WTC11 (cell line): ENCODE measurements around the gene REXO2. TPM values are rescaled to one million over a fixed set of nuclear protein-coding genes. Genes with fewer than 3 reads are reported as not detected.

Source experiments
- ATAC-seq: fragments of 200-7000 bp; cut with Tn5 transposase; 2 replicates; pipeline ENCODE4 v1.10.0; 2021; ENCODE audit warnings: mild to moderate bottlenecking, moderate library complexity
- CTCF ChIA-PET: fragments of 300-600 bp; sonication (Branson Sonifier 250); formaldehyde crosslinking; loops from one replicate; lab custom pipeline; 2021; ENCODE audit warnings: antibody characterized with exemption; lab: Charles Lee
- POLR2A ChIA-PET: fragments of 350-600 bp; sonication (Branson Sonifier 250); formaldehyde crosslinking; loops from one replicate; lab custom pipeline; 2021; ENCODE audit warnings: antibody characterized with exemption; lab: Charles Lee
- DNase-seq: peaks from one replicate; pipeline ENCODE4 v3.0.0; 2021; ENCODE audit warnings: low spot score
- H3K27ac Mint-ChIP-seq: 2 replicates; pipeline ENCODE4 v1.8.0; 2021; ENCODE audit warnings: mixed read lengths
- H3K27me3 Mint-ChIP-seq: 2 replicates; pipeline ENCODE4 v1.8.0; 2021; ENCODE audit warnings: low read depth, mild to moderate bottlenecking, moderate library complexity, mixed read lengths
- H3K36me3 Mint-ChIP-seq: 2 replicates; pipeline ENCODE4 v1.8.0; 2021; ENCODE audit warnings: mixed read lengths
- H3K4me1 Mint-ChIP-seq: 2 replicates; pipeline ENCODE4 v1.8.0; 2022; ENCODE audit warnings: mixed read lengths
- H3K4me3 Mint-ChIP-seq: 2 replicates; pipeline ENCODE4 v1.8.0; 2021; ENCODE audit warnings: mild to moderate bottlenecking, moderate library complexity, mixed read lengths
- H3K9me3 Mint-ChIP-seq: 2 replicates; pipeline ENCODE4 v1.8.0; 2021; ENCODE audit warnings: mixed read lengths
- ATF1 ChIP-seq: sonication (generic); formaldehyde crosslinking; IDR thresholded peaks from 2 replicates; pipeline ENCODE4 v1.8.1; 2023; ENCODE audit warnings: mild to moderate bottlenecking, moderate library complexity, missing genetic modification reagents
- CREM ChIP-seq: sonication (generic); formaldehyde crosslinking; IDR thresholded peaks from 2 replicates; pipeline ENCODE4 v1.8.1; 2022; ENCODE audit warnings: mild to moderate bottlenecking, missing genetic modification reagents, moderate library complexity
- ESRRA ChIP-seq: sonication (generic); formaldehyde crosslinking; IDR thresholded peaks from 2 replicates; pipeline ENCODE4 v1.8.1; 2022; ENCODE audit warnings: mild to moderate bottlenecking, missing genetic modification reagents, borderline replicate concordance
- FOXK1 ChIP-seq: sonication (generic); formaldehyde crosslinking; IDR thresholded peaks from 2 replicates; pipeline ENCODE4 v1.8.0; 2022; ENCODE audit warnings: mild to moderate bottlenecking, moderate library complexity, missing genetic modification reagents
- HMGA2 ChIP-seq: fragments of 250-450 bp; sonication (Bioruptor Pico); IDR thresholded peaks from 2 replicates; pipeline ENCODE4 v1.4.0; 2021; ENCODE audit warnings: mild to moderate bottlenecking, moderate library complexity
- NR1H2 ChIP-seq: sonication (generic); formaldehyde crosslinking; IDR thresholded peaks from 2 replicates; pipeline ENCODE4 v1.9.0; 2021; ENCODE audit warnings: mild to moderate bottlenecking, moderate library complexity, missing genetic modification reagents
- RORB ChIP-seq: fragments of 250-450 bp; sonication (Bioruptor Pico); IDR thresholded peaks from 2 replicates; pipeline ENCODE4 v1.9.0; 2021; ENCODE audit warnings: mild to moderate bottlenecking
- SMAD3 ChIP-seq: sonication (generic); formaldehyde crosslinking; IDR thresholded peaks from 2 replicates; pipeline ENCODE4 v1.8.0; 2022; ENCODE audit warnings: missing genetic modification reagents, mild to moderate bottlenecking, borderline replicate concordance
- SMAD4 ChIP-seq: sonication (generic); formaldehyde crosslinking; IDR thresholded peaks from 2 replicates; pipeline ENCODE4 v1.8.0; 2022; ENCODE audit warnings: mild to moderate bottlenecking, missing genetic modification reagents
- SOX15 ChIP-seq: fragments of 250-450 bp; sonication (Bioruptor Pico); IDR thresholded peaks from 2 replicates; pipeline ENCODE4 v1.9.0; 2021; ENCODE audit warnings: mild to moderate bottlenecking
- TEAD1 ChIP-seq: sonication (generic); formaldehyde crosslinking; IDR thresholded peaks from 2 replicates; pipeline ENCODE4 v1.8.0; 2022; ENCODE audit warnings: mild to moderate bottlenecking, missing genetic modification reagents
- ZNF121 ChIP-seq: sonication (generic); formaldehyde crosslinking; IDR thresholded peaks from 2 replicates; pipeline ENCODE4 v1.8.0; 2023; ENCODE audit warnings: missing genetic modification reagents
- ZNF232 ChIP-seq: sonication (generic); formaldehyde crosslinking; IDR thresholded peaks from 2 replicates; pipeline ENCODE4 v1.8.0; 2022; ENCODE audit warnings: mild to moderate bottlenecking, missing genetic modification reagents
- ZNF671 ChIP-seq: fragments of 250-450 bp; sonication (Bioruptor Pico); IDR thresholded peaks from 2 replicates; pipeline ENCODE4 v1.8.0; 2021; ENCODE audit warnings: mild to moderate bottlenecking
- total RNA-seq: library from RNA; stranded (reverse); gene quantifications from 3 replicates; pipeline ENCODE4 v1.2.3, GENCODE V29; 2021
- TF ChIP-seq, protein P1 (sequence below): sonication (generic); formaldehyde crosslinking; IDR thresholded peaks from 2 replicates; pipeline ENCODE4 v1.8.0; 2022; ENCODE audit warnings: mild to moderate bottlenecking, missing genetic modification reagents
- TF ChIP-seq, protein P2 (sequence below): sonication (generic); formaldehyde crosslinking; IDR thresholded peaks from 2 replicates; pipeline ENCODE4 v1.8.1; 2023; ENCODE audit warnings: mild to moderate bottlenecking, missing genetic modification reagents
- TF ChIP-seq, protein P3 (sequence below): fragments of 250-450 bp; sonication (Bioruptor Pico); IDR thresholded peaks from 2 replicates; pipeline ENCODE4 v1.9.0; 2021; ENCODE audit warnings: mild to moderate bottlenecking, borderline replicate concordance
- TF ChIP-seq, protein P4 (sequence below): sonication (generic); formaldehyde crosslinking; IDR thresholded peaks from 2 replicates; pipeline ENCODE4 v1.8.0; 2023; ENCODE audit warnings: mild to moderate bottlenecking, missing genetic modification reagents
- TF ChIP-seq, protein P5 (sequence below): sonication (generic); formaldehyde crosslinking; IDR thresholded peaks from 2 replicates; pipeline ENCODE4 v1.8.0; 2023; ENCODE audit warnings: missing genetic modification reagents
- TF ChIP-seq, protein P6 (sequence below): sonication (generic); formaldehyde crosslinking; IDR thresholded peaks from 2 replicates; pipeline ENCODE4 v1.8.1; 2023; ENCODE audit warnings: mild to moderate bottlenecking, missing genetic modification reagents, borderline replicate concordance

The REXO2 gene
- total RNA-seq, 1 experiment from 2014 or later = 98.8 TPM

GRCh38 chr11:114472661-114473060 lies 33.4 kb downstream of the REXO2 start:
- no peaks in the 10 kb centered on the region; the same call in 1 of the 2 replicates for H3K27me3 Mint-ChIP-seq
- no peak overlapping the region for H3K27ac Mint-ChIP-seq
- H3K4me3 Mint-ChIP-seq = no peak overlapping the region
- peaks cover 30% of the 10 kb centered on the region for H3K4me1 Mint-ChIP-seq
- ATAC-seq = no peak
- CTCF ChIA-PET = interaction anchor here (0.6 kb wide), 1 partner anchor 1809 kb away, joined by 3 read pairs; no protein-coding TSS in a partner anchor
- POLR2A ChIA-PET = no interaction called here
- TF ChIP-seq SMAD3 (no peak), SOX15 (no peak), NR1H2 (CRISPR knock-in tag) (no peak), ZNF232 (CRISPR knock-in tag) (no peak), CREM (no peak)
- TF ChIP-seq, protein P1, sequence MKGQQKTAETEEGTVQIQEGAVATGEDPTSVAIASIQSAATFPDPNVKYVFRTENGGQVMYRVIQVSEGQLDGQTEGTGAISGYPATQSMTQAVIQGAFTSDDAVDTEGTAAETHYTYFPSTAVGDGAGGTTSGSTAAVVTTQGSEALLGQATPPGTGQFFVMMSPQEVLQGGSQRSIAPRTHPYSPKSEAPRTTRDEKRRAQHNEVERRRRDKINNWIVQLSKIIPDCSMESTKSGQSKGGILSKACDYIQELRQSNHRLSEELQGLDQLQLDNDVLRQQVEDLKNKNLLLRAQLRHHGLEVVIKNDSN (CRISPR knock-in tag) = no peak
- TF ChIP-seq, protein P2, sequence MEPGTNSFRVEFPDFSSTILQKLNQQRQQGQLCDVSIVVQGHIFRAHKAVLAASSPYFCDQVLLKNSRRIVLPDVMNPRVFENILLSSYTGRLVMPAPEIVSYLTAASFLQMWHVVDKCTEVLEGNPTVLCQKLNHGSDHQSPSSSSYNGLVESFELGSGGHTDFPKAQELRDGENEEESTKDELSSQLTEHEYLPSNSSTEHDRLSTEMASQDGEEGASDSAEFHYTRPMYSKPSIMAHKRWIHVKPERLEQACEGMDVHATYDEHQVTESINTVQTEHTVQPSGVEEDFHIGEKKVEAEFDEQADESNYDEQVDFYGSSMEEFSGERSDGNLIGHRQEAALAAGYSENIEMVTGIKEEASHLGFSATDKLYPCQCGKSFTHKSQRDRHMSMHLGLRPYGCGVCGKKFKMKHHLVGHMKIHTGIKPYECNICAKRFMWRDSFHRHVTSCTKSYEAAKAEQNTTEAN = no peak
- TF ChIP-seq, protein P3, sequence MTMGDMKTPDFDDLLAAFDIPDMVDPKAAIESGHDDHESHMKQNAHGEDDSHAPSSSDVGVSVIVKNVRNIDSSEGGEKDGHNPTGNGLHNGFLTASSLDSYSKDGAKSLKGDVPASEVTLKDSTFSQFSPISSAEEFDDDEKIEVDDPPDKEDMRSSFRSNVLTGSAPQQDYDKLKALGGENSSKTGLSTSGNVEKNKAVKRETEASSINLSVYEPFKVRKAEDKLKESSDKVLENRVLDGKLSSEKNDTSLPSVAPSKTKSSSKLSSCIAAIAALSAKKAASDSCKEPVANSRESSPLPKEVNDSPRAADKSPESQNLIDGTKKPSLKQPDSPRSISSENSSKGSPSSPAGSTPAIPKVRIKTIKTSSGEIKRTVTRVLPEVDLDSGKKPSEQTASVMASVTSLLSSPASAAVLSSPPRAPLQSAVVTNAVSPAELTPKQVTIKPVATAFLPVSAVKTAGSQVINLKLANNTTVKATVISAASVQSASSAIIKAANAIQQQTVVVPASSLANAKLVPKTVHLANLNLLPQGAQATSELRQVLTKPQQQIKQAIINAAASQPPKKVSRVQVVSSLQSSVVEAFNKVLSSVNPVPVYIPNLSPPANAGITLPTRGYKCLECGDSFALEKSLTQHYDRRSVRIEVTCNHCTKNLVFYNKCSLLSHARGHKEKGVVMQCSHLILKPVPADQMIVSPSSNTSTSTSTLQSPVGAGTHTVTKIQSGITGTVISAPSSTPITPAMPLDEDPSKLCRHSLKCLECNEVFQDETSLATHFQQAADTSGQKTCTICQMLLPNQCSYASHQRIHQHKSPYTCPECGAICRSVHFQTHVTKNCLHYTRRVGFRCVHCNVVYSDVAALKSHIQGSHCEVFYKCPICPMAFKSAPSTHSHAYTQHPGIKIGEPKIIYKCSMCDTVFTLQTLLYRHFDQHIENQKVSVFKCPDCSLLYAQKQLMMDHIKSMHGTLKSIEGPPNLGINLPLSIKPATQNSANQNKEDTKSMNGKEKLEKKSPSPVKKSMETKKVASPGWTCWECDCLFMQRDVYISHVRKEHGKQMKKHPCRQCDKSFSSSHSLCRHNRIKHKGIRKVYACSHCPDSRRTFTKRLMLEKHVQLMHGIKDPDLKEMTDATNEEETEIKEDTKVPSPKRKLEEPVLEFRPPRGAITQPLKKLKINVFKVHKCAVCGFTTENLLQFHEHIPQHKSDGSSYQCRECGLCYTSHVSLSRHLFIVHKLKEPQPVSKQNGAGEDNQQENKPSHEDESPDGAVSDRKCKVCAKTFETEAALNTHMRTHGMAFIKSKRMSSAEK (CRISPR knock-in tag) = no peak
- peaks cover 30% of the 10 kb centered on the region for H3K36me3 Mint-ChIP-seq
- peaks cover 40% of the 10 kb centered on the region for H3K9me3 Mint-ChIP-seq
- DNase-seq = no peak

DNA sequence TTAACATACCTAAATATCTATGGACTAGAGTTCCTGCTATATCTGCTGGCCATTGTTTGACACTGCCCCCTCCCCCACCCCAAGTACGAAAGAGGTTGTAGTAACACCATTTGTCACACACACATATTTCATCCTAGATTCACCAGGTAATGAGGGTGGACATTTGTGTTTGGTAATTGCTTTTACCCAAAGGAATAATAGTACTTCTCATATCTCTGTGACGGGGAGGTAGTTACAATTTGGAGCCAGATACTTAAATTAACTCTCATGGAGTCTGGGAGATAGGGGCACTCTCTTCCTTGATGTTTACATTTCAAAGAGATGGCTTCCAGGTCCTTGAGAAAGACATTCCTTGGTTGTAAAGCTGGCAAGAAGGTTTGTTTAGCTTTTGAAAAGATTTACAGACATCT lies 38.7 kb downstream of the REXO2 start:
- Mint-ChIP-seq H3K36me3 (peaks cover 15% of the 10 kb centered on the region), H3K4me3 (peak overlapping the region; percentile 52), H3K27ac (peak overlapping the region; percentile 97), H3K4me1 (peaks cover 80% of the 10 kb centered on the region), H3K27me3 (no peaks in the 10 kb centered on the region; the same call in 1 of the 2 replicates), H3K9me3 (peaks cover 25% of the 10 kb centered on the region)
- ChIA-PET POLR2A (interaction anchor here (0.6 kb wide), 1 partner anchor 891 kb away, joined by 4 read pairs; no protein-coding TSS in a partner anchor), CTCF (interaction anchor here (1.1 kb wide), 1 partner anchor 138 kb away, joined by 3 read pairs; no protein-coding TSS in a partner anchor)
- ATAC-seq (peak; percentile 68), DNase-seq (no peak)
- no peak for TF ChIP-seq HMGA2 (CRISPR knock-in tag)
- 0 out of 2 replicates have a peak, but pooled peaks have one; percentile 46 for TF ChIP-seq FOXK1 (CRISPR knock-in tag)
- TF ChIP-seq, protein P4, sequence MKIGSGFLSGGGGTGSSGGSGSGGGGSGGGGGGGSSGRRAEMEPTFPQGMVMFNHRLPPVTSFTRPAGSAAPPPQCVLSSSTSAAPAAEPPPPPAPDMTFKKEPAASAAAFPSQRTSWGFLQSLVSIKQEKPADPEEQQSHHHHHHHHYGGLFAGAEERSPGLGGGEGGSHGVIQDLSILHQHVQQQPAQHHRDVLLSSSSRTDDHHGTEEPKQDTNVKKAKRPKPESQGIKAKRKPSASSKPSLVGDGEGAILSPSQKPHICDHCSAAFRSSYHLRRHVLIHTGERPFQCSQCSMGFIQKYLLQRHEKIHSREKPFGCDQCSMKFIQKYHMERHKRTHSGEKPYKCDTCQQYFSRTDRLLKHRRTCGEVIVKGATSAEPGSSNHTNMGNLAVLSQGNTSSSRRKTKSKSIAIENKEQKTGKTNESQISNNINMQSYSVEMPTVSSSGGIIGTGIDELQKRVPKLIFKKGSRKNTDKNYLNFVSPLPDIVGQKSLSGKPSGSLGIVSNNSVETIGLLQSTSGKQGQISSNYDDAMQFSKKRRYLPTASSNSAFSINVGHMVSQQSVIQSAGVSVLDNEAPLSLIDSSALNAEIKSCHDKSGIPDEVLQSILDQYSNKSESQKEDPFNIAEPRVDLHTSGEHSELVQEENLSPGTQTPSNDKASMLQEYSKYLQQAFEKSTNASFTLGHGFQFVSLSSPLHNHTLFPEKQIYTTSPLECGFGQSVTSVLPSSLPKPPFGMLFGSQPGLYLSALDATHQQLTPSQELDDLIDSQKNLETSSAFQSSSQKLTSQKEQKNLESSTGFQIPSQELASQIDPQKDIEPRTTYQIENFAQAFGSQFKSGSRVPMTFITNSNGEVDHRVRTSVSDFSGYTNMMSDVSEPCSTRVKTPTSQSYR = 0 out of 2 replicates have a peak, but pooled peaks have one; percentile 23

GRCh38 chr11:114478768-114479167 lies 39.5 kb downstream of the REXO2 start:
- peaks cover 15% of the 10 kb centered on the region for H3K36me3 Mint-ChIP-seq
- peaks cover 22% of the 10 kb centered on the region for H3K9me3 Mint-ChIP-seq
- CTCF ChIA-PET = interaction anchor here (1.1 kb wide), 1 partner anchor 139 kb away, joined by 3 read pairs; no protein-coding TSS in a partner anchor
- no peak for DNase-seq
- H3K4me3 Mint-ChIP-seq = peak overlapping the region; percentile 52; the same call in 1 of the 2 replicates
- H3K27me3 Mint-ChIP-seq = no peaks in the 10 kb centered on the region; the same call in 1 of the 2 replicates
- POLR2A ChIA-PET = no interaction called here
- ATAC-seq = peak; percentile 14
- peaks cover 84% of the 10 kb centered on the region for H3K4me1 Mint-ChIP-seq
- H3K27ac Mint-ChIP-seq = peak overlapping the region; percentile 58
- TF ChIP-seq SMAD4 (no peak), ZNF671 (CRISPR knock-in tag) (no peak), ESRRA (no peak), TEAD1 (CRISPR knock-in tag) (no peak), ATF1 (CRISPR knock-in tag) (no peak), ZNF121 (CRISPR knock-in tag) (no peak), RORB (no peak)
- TF ChIP-seq, protein P5, sequence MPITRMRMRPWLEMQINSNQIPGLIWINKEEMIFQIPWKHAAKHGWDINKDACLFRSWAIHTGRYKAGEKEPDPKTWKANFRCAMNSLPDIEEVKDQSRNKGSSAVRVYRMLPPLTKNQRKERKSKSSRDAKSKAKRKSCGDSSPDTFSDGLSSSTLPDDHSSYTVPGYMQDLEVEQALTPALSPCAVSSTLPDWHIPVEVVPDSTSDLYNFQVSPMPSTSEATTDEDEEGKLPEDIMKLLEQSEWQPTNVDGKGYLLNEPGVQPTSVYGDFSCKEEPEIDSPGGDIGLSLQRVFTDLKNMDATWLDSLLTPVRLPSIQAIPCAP = no peak
- TF ChIP-seq, protein P6, sequence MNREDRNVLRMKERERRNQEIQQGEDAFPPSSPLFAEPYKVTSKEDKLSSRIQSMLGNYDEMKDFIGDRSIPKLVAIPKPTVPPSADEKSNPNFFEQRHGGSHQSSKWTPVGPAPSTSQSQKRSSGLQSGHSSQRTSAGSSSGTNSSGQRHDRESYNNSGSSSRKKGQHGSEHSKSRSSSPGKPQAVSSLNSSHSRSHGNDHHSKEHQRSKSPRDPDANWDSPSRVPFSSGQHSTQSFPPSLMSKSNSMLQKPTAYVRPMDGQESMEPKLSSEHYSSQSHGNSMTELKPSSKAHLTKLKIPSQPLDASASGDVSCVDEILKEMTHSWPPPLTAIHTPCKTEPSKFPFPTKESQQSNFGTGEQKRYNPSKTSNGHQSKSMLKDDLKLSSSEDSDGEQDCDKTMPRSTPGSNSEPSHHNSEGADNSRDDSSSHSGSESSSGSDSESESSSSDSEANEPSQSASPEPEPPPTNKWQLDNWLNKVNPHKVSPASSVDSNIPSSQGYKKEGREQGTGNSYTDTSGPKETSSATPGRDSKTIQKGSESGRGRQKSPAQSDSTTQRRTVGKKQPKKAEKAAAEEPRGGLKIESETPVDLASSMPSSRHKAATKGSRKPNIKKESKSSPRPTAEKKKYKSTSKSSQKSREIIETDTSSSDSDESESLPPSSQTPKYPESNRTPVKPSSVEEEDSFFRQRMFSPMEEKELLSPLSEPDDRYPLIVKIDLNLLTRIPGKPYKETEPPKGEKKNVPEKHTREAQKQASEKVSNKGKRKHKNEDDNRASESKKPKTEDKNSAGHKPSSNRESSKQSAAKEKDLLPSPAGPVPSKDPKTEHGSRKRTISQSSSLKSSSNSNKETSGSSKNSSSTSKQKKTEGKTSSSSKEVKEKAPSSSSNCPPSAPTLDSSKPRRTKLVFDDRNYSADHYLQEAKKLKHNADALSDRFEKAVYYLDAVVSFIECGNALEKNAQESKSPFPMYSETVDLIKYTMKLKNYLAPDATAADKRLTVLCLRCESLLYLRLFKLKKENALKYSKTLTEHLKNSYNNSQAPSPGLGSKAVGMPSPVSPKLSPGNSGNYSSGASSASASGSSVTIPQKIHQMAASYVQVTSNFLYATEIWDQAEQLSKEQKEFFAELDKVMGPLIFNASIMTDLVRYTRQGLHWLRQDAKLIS = no peak
